Caco-2 (cell line): ENCODE data around the gene TRAPPC11. TPM values are rescaled to one million over a fixed set of nuclear protein-coding genes. Genes with fewer than 3 reads are reported as not detected.

Experiments used
- BruUV-seq: library from RNA; stranded (reverse); fragments of 400-500 nt; replicated peaks from 2 replicates; lab custom pipeline; 2021; lab: Mats Ljungman, UMichigan
- CTCF ChIA-PET: fragments of 300-600 bp; sonication (Branson Sonifier 250); formaldehyde crosslinking; loops from one replicate; lab custom pipeline; 2022; ENCODE audit warnings: antibody characterized with exemption; lab: Charles Lee
- POLR2A ChIA-PET: fragments of 300-600 bp; sonication (Branson Sonifier 250); formaldehyde crosslinking; loops from one replicate; lab custom pipeline; 2022; ENCODE audit warnings: antibody characterized with exemption; lab: Charles Lee
- DNase-seq, 2 experiments: peaks; one replicate each; pipeline versions ENCODE4 v3.0.0 to v3.0.0-alpha.2; 2020 to 2022
- H3K27me3 ChIP-seq: replicated peaks from 2 replicates; pipeline ENCODE4 v1.6.0; 2011; ENCODE audit warnings: low read length; ENCODE audit not compliant: control insufficient read depth, insufficient read depth
- H3K36me3 ChIP-seq: 2 replicates; pipeline ENCODE4 v1.5.1; 2011; ENCODE audit warnings: low read length; ENCODE audit not compliant: control insufficient read depth, insufficient read depth
- H3K4me1 ChIP-seq: fragments of 250-450 bp; sonication (Bioruptor Pico); 2 replicates; pipeline ENCODE4 v1.5.1; 2020; ENCODE audit warnings: mild to moderate bottlenecking
- H3K4me3 ChIP-seq: 2 replicates; pipeline ENCODE4 v1.5.1; 2011; ENCODE audit warnings: low read depth, mild to moderate bottlenecking, control low read depth, low read length
- H3K9me3 ChIP-seq: fragments of 250-450 bp; sonication (Bioruptor Pico); 2 replicates; pipeline ENCODE4 v1.5.1; 2020; ENCODE audit warnings: mild to moderate bottlenecking, moderate library complexity
- H3K27ac Mint-ChIP-seq: one replicate; pipeline ENCODE4 v1.8.0; 2022; ENCODE audit warnings: mixed read lengths; ENCODE audit not compliant: unreplicated experiment
- H3K27me3 Mint-ChIP-seq: one replicate; pipeline ENCODE4 v1.8.0; 2022; ENCODE audit warnings: mixed read lengths; ENCODE audit not compliant: insufficient read depth, unreplicated experiment
- H3K36me3 Mint-ChIP-seq: one replicate; pipeline ENCODE4 v1.8.0; 2022; ENCODE audit warnings: mild to moderate bottlenecking, mixed read lengths; ENCODE audit not compliant: insufficient read depth, unreplicated experiment
- H3K4me1 Mint-ChIP-seq: one replicate; pipeline ENCODE4 v1.8.0; 2022; ENCODE audit warnings: low read depth, mixed read lengths; ENCODE audit not compliant: unreplicated experiment
- H3K4me3 Mint-ChIP-seq: one replicate; pipeline ENCODE4 v1.8.0; 2022; ENCODE audit warnings: mild to moderate bottlenecking, moderate library complexity, mixed read lengths; ENCODE audit not compliant: unreplicated experiment
- H3K9me3 Mint-ChIP-seq: one replicate; pipeline ENCODE4 v1.8.0; 2022; ENCODE audit warnings: mixed read lengths; ENCODE audit not compliant: unreplicated experiment
- CTCF ChIP-seq, 2 experiments: fragments of 200-600 bp in 1 of 2; IDR thresholded peaks; 1 replicate in 1 of 2; 2 replicates in 1 of 2; pipeline versions ENCODE4 v1.5.1 to v1.8.0; 2011 to 2022; ENCODE audit warnings: antibody characterized with exemption in 1 of 2, control low read depth in 1 of 2, inconsistent platforms in 1 of 2, low read depth in 1 of 2, low read length in 1 of 2, mild to moderate bottlenecking in 1 of 2, moderate library complexity in 1 of 2; ENCODE audit not compliant: insufficient read depth in 1 of 2, severe bottlenecking in 1 of 2, unreplicated experiment in 1 of 2
- intact Hi-C: fragments of 100-400 bp; cut with micrococcal nuclease; formaldehyde crosslinking; loops from one replicate; pipeline ENCODE4 v1.10.0; 2022; ENCODE audit not compliant: unreplicated experiment
- total RNA-seq: library from RNA; stranded (reverse); gene quantifications from 2 replicates; pipeline ENCODE4 v1.2.3, GENCODE V29; 2022

The TRAPPC11 gene
- total RNA-seq, 1 experiment from 2014 or later: 25.7 TPM

- Mint-ChIP-seq H3K27me3 (no peaks in the 10 kb centered on the region), H3K27ac (no peak overlapping the region), H3K36me3 (peaks cover 18% of the 10 kb centered on the region), H3K9me3 (no peaks in the 10 kb centered on the region), H3K4me3 (no peak overlapping the region), H3K4me1 (no peaks in the 10 kb centered on the region)
- no peak for TF ChIP-seq CTCF (IDR thresholded peaks at IDR 0.05; ENCODE audit: insufficient read depth in 1 of 2, low read depth in 1 of 2, low read length in 1 of 2, severe bottlenecking in 1 of 2, unreplicated experiment in 1 of 2)
- ChIA-PET CTCF (no interaction called here), POLR2A (interaction anchor here (0.7 kb wide), 1 partner anchor 45 kb away, joined by 21 read pairs; no protein-coding TSS in a partner anchor)
- no peak for DNase-seq
- H3K36me3 ChIP-seq: no peaks in the 10 kb centered on the region
- intact Hi-C loops: no loop called here
- no peaks in the 10 kb centered on the region for H3K27me3 ChIP-seq
- no peak overlapping the region for H3K4me3 ChIP-seq
- BruUV-seq: no TSS peak
- H3K4me1 ChIP-seq: no peaks in the 10 kb centered on the region
- no peaks in the 10 kb centered on the region for H3K9me3 ChIP-seq
Observed at GRCh38 chr4:183674153-183674552, 15.1 kb downstream of the TRAPPC11 start.

GRCh38 chr4:183675625-183676024 is 16.5 kb downstream of the TRAPPC11 start:
- no peak for DNase-seq
- intact Hi-C loops: no loop called here
- H3K4me3 ChIP-seq: no peak overlapping the region
- BruUV-seq: no TSS peak
- Mint-ChIP-seq H3K4me1 (no peaks in the 10 kb centered on the region), H3K4me3 (no peak overlapping the region), H3K36me3 (peaks cover 23% of the 10 kb centered on the region), H3K27ac (no peak overlapping the region), H3K9me3 (no peaks in the 10 kb centered on the region), H3K27me3 (no peaks in the 10 kb centered on the region)
- TF ChIP-seq CTCF (IDR thresholded peaks at IDR 0.05; ENCODE audit: insufficient read depth in 1 of 2, low read depth in 1 of 2, low read length in 1 of 2, severe bottlenecking in 1 of 2, unreplicated experiment in 1 of 2): no peak
- H3K36me3 ChIP-seq: no peaks in the 10 kb centered on the region
- CTCF ChIA-PET: no interaction called here
- no peaks in the 10 kb centered on the region for H3K9me3 ChIP-seq
- POLR2A ChIA-PET: no interaction called here
- H3K4me1 ChIP-seq: no peaks in the 10 kb centered on the region
- no peaks in the 10 kb centered on the region for H3K27me3 ChIP-seq

GRCh38 chr4:183681119-183681518 is 22.0 kb downstream of the TRAPPC11 start:
- BruUV-seq: no TSS peak
- Histone ChIP-seq H3K36me3 (no peaks in the 10 kb centered on the region), H3K4me1 (no peaks in the 10 kb centered on the region), H3K4me3 (no peak overlapping the region), H3K9me3 (no peaks in the 10 kb centered on the region), H3K27me3 (no peaks in the 10 kb centered on the region)
- Mint-ChIP-seq H3K27ac (no peak overlapping the region), H3K9me3 (no peaks in the 10 kb centered on the region), H3K36me3 (peaks cover 24% of the 10 kb centered on the region), H3K27me3 (no peaks in the 10 kb centered on the region), H3K4me1 (no peaks in the 10 kb centered on the region), H3K4me3 (no peak overlapping the region)
- POLR2A ChIA-PET: no interaction called here
- TF ChIP-seq CTCF (IDR thresholded peaks at IDR 0.05; ENCODE audit: insufficient read depth in 1 of 2, low read depth in 1 of 2, low read length in 1 of 2, severe bottlenecking in 1 of 2, unreplicated experiment in 1 of 2): no peak
- CTCF ChIA-PET: interaction anchor here (0.6 kb wide), 1 partner anchor 77 kb away, joined by 6 read pairs; no protein-coding TSS in a partner anchor
- no peak for DNase-seq
- intact Hi-C loops: no loop called here
